AG20443 (cell line): ENCODE measurements around the gene NAV2.

Experiments used
- DNase-seq: peaks from one replicate; pipeline ENCODE4 v3.0.0; 2012; ENCODE audit warnings: low spot score, mixed read lengths

The NAV2 gene

DNA sequence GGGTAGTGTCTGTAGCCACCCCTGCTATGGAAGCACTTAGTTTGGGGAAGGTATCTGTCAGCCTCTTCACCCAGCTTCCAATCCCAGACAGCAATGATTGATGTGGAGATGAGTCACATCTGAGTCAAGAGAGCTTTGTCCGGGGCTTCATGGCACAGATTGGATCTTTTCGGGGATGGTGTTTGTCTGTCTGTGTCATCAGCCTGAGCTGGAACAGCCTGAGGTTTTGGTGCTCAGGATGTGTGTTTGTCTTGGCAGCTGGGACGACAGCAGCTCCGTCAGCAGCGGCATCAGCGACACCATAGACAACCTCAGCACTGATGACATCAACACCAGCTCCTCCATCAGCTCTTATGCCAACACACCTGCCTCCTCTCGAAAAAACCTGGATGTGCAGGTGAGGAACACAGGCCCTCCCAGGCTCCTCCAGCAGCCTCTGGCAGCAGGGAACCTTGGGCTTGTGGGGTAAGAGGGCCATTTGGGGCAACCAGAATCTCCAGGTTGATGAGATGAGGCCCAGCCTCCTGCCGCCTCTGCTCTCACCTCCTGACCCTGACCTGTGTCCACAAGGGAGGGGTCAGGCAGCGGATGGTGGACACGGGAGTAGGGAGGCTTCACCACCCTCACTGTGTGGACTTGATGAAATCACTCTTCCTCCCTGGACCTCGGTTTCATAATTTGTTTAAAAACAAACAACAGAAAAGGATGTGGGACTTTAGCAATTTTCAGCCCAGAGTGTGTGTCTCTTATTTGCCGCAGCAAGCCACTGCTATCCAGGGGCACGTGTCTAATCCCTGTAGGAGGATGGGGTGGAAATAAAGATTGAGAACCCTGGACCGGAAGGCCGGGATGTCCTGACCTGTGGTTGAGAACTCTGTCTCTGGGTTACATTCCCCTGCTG is 323.3 kb downstream of the NAV2 start:
- DNase-seq: peak; percentile 87

- DNase-seq: no peak
Observed at GRCh38 chr11:20036626-20037335, 324.1 kb downstream of the NAV2 start.

- DNase-seq: no peak
Observed at GRCh38 chr11:20037396-20038153, 324.9 kb downstream of the NAV2 start.

- DNase-seq: no peak
Observed at GRCh38 chr11:20038412-20038811, 325.8 kb downstream of the NAV2 start.

- no peak for DNase-seq
Observed at GRCh38 chr11:20038972-20039371, 326.3 kb downstream of the NAV2 start.

- no peak for DNase-seq
Observed at GRCh38 chr11:20041499-20041898, 328.9 kb downstream of the NAV2 start.

- DNase-seq: no peak
Observed at GRCh38 chr11:20042045-20042639, 329.5 kb downstream of the NAV2 start.

GRCh38 chr11:20042811-20043341 is 330.2 kb downstream of the NAV2 start:
- DNase-seq: no peak

GRCh38 chr11:20043992-20044391 is 331.4 kb downstream of the NAV2 start:
- no peak for DNase-seq

GRCh38 chr11:20045098-20045688 is 332.6 kb downstream of the NAV2 start:
- DNase-seq: no peak

GRCh38 chr11:20046416-20046815 is 333.8 kb downstream of the NAV2 start:
- DNase-seq: no peak

- DNase-seq: no peak
Observed at GRCh38 chr11:20047006-20047768, 334.6 kb downstream of the NAV2 start.

DNA sequence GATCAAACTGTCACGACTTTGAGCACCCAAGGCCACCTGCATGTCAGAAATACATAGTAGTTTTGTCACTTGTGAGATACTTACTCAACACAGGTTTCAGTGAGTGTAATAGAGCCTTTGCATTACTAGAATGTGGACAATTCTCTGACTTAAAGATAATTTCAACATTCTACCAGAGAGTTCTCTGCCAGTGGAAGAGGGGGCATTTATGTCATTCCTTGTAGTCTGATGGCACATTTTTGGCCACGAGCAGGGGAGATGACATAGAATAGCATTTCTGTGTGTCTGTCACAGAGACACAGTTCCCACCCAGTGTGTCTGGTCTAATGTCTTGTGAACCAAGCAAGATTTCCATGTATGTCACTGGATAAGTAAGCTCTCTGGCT is 335.1 kb downstream of the NAV2 start:
- no peak for DNase-seq

GRCh38 chr11:20048246-20048645 is 335.6 kb downstream of the NAV2 start:
- peak; percentile 47 for DNase-seq

- DNase-seq: no peak
Observed at GRCh38 chr11:20048707-20049106, 336.1 kb downstream of the NAV2 start.

DNA sequence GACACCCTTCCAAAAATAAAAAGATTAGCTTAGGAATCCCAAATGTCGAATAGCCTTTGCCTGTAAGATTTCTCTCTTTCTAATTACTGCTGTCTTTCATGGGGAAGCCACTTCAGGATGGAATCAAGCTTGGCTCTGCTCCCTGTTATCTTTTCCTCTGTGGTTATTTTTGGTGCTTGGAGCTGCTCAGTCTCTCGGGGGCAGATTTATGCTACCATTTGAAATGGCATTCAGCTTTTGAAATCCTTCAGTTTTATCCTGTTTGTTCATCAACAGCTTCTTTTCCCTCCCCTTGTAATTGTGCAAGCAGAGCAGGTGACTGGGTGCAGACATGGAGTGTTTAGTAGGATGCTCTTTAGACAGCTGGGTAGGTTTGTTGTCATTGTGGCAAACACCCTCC is 336.6 kb downstream of the NAV2 start:
- DNase-seq: no peak

GRCh38 chr11:20050048-20050447 is 337.4 kb downstream of the NAV2 start:
- DNase-seq: no peak

DNA sequence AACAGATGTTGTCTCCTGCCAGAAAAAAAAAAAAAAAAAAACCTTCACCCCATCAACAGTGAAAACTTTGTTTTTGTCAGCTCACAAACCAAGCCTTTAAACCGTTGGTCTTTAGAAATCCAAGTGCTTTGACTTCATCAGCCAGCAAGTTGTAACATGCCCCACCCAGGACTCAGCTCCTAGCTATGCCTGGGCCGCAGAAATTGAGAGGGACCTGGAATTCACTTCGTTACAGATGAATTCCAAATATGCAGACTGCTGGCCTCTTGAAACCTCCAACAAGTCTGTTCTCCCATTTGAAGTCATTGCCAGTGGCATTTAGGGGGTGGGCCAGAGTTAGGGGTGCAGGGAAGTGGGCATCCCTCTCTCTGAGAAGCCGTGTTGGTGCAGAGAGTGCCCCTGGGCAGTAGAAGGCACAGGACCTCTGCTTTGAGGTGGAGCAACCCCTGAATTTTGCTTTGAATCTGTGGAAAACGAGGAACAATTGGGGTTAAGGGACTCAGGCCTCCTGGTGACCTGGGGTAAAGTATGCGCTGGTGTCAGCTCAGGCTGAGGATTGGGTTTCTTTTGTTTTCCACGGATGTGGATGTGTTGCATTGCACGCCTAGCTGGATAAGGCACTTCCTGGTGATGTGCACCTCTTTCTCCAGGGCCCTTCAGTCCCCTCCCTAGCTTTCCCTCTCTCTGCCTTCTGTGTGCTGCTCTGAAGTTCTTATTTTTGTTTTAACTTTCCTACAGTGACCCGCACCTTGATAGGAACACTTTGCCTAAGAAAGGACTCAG is 338.1 kb downstream of the NAV2 start:
- no peak for DNase-seq

DNA sequence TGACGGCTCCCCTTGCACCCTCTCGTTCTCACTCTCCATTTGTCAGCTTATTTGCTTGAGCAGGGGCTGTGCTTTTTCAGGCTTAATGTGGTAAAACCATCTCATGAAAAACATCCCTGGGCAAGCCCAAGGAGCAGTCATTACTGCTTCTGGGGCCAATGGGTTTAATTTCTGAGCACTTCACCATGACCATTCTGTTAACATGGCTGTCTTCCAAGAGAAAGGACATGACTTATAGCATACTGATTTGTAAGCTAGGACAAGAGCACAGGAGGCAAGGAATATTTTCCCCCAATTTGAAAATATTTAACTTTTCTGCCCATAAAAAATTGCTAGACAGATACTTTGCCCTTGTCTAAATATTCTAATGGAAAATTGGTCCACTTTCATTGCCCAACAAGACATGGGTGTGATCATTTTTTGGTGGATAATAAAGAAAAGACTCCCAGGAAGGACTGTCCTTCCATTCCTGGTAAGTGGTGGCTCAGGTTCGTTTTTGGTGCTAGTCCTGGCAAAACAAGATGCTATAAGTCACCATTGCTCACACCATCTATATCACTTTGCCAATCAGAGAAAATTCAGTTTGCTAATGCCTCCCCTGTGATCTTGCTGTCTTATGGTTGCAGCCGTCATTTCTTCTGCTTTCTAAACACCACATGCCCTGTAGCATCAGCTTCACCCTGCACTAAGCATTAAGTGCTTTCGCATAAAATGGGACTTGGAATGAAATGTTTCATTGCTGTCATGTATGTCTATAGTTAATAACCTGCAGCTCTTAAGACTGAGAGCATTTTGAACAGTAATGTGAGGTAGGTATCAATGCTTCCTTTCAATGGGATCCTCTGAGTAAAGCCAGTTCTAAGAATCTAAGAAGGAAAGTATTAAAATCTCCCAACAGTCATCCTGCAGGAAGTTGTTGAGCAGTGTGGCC is 339.1 kb downstream of the NAV2 start:
- no peak for DNase-seq
